Measurements from ENCODE around the gene PXDC1. TPM values are rescaled to one million over a fixed set of nuclear protein-coding genes. Genes with fewer than 3 reads are reported as not detected.
"Not testable (repeated sequence)": the region's sequence is repeated elsewhere in the genome, so short reads cannot be mapped to it uniquely, and the experiment has no call there.

The PXDC1 gene
- total and polyA plus RNA-seq, 4 donors, result 21.0 to 53.8 (median 43.3) TPM

DNA sequence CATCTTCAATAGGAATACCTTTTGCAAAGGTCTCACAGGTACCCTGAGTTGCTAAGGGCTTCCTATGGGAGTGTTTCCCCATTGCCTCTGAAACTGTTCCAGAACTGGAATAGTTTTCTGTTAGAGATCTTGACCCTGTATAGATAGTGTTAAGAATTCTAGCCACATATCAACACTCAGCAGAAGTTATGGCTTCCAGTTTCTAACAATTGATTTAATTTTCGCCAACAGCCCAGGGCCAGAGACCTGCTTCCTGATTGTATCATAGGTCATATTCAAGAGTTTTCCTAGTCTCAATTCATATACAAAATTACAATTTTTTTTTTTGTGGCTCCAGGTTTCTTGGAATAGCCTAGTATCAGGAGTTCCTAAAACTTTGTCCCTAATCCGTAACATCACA lies 61.0 kb downstream of the PXDC1 start:
- 91 to 93% methylated on average over 2 of the region's 2 CpGs for WGBS, 2 donors
- H3K27ac ChIP-seq (ENCODE audit: low read depth in 1 of 2, low read length in 1 of 2), result no peak overlapping the region

DNA sequence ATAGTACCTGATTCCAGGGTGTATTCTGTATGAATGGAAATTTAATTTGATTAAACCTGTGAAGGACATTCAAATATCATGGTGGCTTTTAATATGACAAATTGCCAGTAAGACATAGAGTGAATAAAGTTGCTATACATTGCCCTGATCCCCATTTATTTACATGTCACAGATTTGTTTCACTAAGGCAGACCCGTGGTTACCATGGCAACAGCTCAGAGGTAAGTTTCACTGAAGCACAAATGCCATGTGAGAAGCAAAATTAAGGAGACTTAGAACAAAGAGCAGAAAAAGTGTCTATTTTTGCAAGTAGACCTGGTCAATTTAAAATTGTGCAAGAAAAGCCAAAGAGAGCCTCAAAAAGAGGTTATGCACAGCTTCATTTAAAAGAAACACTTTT lies 63.7 kb downstream of the PXDC1 start:
- Histone ChIP-seq H3K4me1 (ENCODE audit: control insufficient read depth in 5 of 5, insufficient read depth in 5 of 5, low read length in 5 of 5) (no peaks in the 10 kb centered on the region), H3K27ac (ENCODE audit: low read depth in 1 of 2, low read length in 1 of 2) (no peak overlapping the region), H3K9ac (ENCODE audit: insufficient read depth in 1 of 2, low read length in 2 of 2) (no peak overlapping the region), H3K4me3 (no peak overlapping the region), H3K36me3 (ENCODE audit: control insufficient read depth in 4 of 4, insufficient read depth in 4 of 4, low read length in 4 of 4) (no peaks in the 10 kb centered on the region), H3K27me3 (ENCODE audit: control insufficient read depth in 3 of 3, insufficient read depth in 3 of 3, low read length in 2 of 3) (no peaks in the 10 kb centered on the region), H3K9me3 (ENCODE audit: control insufficient read depth in 4 of 4, insufficient read depth in 3 of 4, low read length in 3 of 4) (no peaks in the 10 kb centered on the region)
- DNase-seq (peak in 1 of 3 donors; percentile 10), ATAC-seq (ENCODE audit: insufficient read depth, low FRiP score) (no peak)
- 58 to 59% methylated on average over 1 of the region's 1 CpG for WGBS, 2 donors
- TF ChIP-seq, protein P1, sequence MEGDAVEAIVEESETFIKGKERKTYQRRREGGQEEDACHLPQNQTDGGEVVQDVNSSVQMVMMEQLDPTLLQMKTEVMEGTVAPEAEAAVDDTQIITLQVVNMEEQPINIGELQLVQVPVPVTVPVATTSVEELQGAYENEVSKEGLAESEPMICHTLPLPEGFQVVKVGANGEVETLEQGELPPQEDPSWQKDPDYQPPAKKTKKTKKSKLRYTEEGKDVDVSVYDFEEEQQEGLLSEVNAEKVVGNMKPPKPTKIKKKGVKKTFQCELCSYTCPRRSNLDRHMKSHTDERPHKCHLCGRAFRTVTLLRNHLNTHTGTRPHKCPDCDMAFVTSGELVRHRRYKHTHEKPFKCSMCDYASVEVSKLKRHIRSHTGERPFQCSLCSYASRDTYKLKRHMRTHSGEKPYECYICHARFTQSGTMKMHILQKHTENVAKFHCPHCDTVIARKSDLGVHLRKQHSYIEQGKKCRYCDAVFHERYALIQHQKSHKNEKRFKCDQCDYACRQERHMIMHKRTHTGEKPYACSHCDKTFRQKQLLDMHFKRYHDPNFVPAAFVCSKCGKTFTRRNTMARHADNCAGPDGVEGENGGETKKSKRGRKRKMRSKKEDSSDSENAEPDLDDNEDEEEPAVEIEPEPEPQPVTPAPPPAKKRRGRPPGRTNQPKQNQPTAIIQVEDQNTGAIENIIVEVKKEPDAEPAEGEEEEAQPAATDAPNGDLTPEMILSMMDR (IDR thresholded peaks at IDR 0.05; ENCODE audit: control extremely low read depth, extremely low read depth), result no peak

More for the DNA sequence above, 61.0 kb downstream of the PXDC1 start:
- no peak overlapping the region for H3K4me3 ChIP-seq
- no peaks in the 10 kb centered on the region for H3K9me3 ChIP-seq (ENCODE audit: control insufficient read depth in 4 of 4, insufficient read depth in 3 of 4, low read length in 3 of 4)
- no peak for ATAC-seq (ENCODE audit: insufficient read depth, low FRiP score)
- DNase-seq, result no peak
- H3K9ac ChIP-seq (ENCODE audit: insufficient read depth in 1 of 2, low read length in 2 of 2), result no peak overlapping the region
- H3K4me1 ChIP-seq (ENCODE audit: control insufficient read depth in 5 of 5, insufficient read depth in 5 of 5, low read length in 5 of 5), result no peaks in the 10 kb centered on the region
- TF ChIP-seq, protein P1 (IDR thresholded peaks at IDR 0.05; ENCODE audit: control extremely low read depth, extremely low read depth), result no peak
- no peaks in the 10 kb centered on the region for H3K27me3 ChIP-seq (ENCODE audit: control insufficient read depth in 3 of 3, insufficient read depth in 3 of 3, low read length in 2 of 3)
- H3K36me3 ChIP-seq (ENCODE audit: control insufficient read depth in 4 of 4, insufficient read depth in 4 of 4, low read length in 4 of 4), result no peaks in the 10 kb centered on the region

DNA sequence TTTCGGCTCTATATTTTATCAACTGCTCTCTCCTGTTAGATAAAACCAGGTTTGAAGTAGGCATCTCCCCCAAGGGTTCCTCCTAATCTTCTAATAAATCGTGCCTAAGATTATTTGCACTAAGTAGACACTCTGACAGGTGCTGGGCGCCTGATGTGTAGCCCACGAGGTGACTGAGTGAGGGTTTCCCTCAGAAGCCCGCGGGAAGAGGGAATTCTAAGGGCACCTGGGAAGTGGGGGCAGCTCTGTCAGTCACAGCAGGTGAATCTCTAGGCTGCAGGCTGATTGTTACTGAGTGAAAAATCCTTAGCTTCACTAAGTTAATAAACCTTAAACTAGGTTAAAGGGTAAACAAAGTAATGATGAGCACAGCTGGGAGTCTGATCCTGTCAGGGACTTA lies 68.2 kb downstream of the PXDC1 start:
- 76 to 80% methylated on average over 6 of the region's 6 CpGs for WGBS, 2 donors
- H3K9me3 ChIP-seq (ENCODE audit: control insufficient read depth in 4 of 4, insufficient read depth in 3 of 4, low read length in 3 of 4), result peaks cover 0 to 9% (median 0%) of the 10 kb centered on the region in 4 donors
- H3K9ac ChIP-seq (ENCODE audit: insufficient read depth in 1 of 2, low read length in 2 of 2), result no peak overlapping the region
- H3K4me3 ChIP-seq, result no peak overlapping the region
- no peaks in the 10 kb centered on the region for H3K27me3 ChIP-seq (ENCODE audit: control insufficient read depth in 3 of 3, insufficient read depth in 3 of 3, low read length in 2 of 3)
- ATAC-seq (ENCODE audit: insufficient read depth, low FRiP score) (no peak), DNase-seq (no peak)
- TF ChIP-seq, protein P1 (IDR thresholded peaks at IDR 0.05; ENCODE audit: control extremely low read depth, extremely low read depth), result no peak
- no peaks in the 10 kb centered on the region for H3K4me1 ChIP-seq (ENCODE audit: control insufficient read depth in 5 of 5, insufficient read depth in 5 of 5, low read length in 5 of 5)
- no peak overlapping the region for H3K27ac ChIP-seq (ENCODE audit: low read depth in 1 of 2, low read length in 1 of 2)
- no peaks in the 10 kb centered on the region for H3K36me3 ChIP-seq (ENCODE audit: control insufficient read depth in 4 of 4, insufficient read depth in 4 of 4, low read length in 4 of 4)

- no peaks in the 10 kb centered on the region for H3K27me3 ChIP-seq (ENCODE audit: control insufficient read depth in 3 of 3, insufficient read depth in 3 of 3, low read length in 2 of 3)
- no peak overlapping the region for H3K27ac ChIP-seq (ENCODE audit: low read depth in 1 of 2, low read length in 1 of 2)
- no peak overlapping the region for H3K9ac ChIP-seq (ENCODE audit: insufficient read depth in 1 of 2, low read length in 2 of 2)
- H3K4me1 ChIP-seq (ENCODE audit: control insufficient read depth in 5 of 5, insufficient read depth in 5 of 5, low read length in 5 of 5), result no peaks in the 10 kb centered on the region
- H3K36me3 ChIP-seq (ENCODE audit: control insufficient read depth in 4 of 4, insufficient read depth in 4 of 4, low read length in 4 of 4), result no peaks in the 10 kb centered on the region
- TF ChIP-seq, protein P1 (IDR thresholded peaks at IDR 0.05; ENCODE audit: control extremely low read depth, extremely low read depth), result no peak
- no peak overlapping the region for H3K4me3 ChIP-seq
- DNase-seq (no peak), ATAC-seq (ENCODE audit: insufficient read depth, low FRiP score) (no peak)
- 91 to 95% methylated on average over 4 of the region's 4 CpGs for WGBS, 2 donors
- peaks cover 0 to 13% (median 0%) of the 10 kb centered on the region in 4 donors for H3K9me3 ChIP-seq (ENCODE audit: control insufficient read depth in 4 of 4, insufficient read depth in 3 of 4, low read length in 3 of 4)
These were observed 72.6 kb downstream of the PXDC1 start for GRCh38 chr6:3678946-3679345.

GRCh38 chr6:3677751-3678150 lies 73.8 kb downstream of the PXDC1 start:
- not testable (repeated sequence) for H3K4me3 ChIP-seq; H3K27me3 ChIP-seq (ENCODE audit: control insufficient read depth in 3 of 3, insufficient read depth in 3 of 3, low read length in 2 of 3); H3K4me1 ChIP-seq (ENCODE audit: control insufficient read depth in 5 of 5, insufficient read depth in 5 of 5, low read length in 5 of 5); DNase-seq; H3K27ac ChIP-seq (ENCODE audit: low read depth in 1 of 2, low read length in 1 of 2); H3K36me3 ChIP-seq (ENCODE audit: control insufficient read depth in 4 of 4, insufficient read depth in 4 of 4, low read length in 4 of 4); H3K9ac ChIP-seq (ENCODE audit: insufficient read depth in 1 of 2, low read length in 2 of 2); ATAC-seq (ENCODE audit: insufficient read depth, low FRiP score)
- WGBS, 2 donors, result 92 to 96% methylated on average over 9 of the region's 9 CpGs
- H3K9me3 ChIP-seq (ENCODE audit: control insufficient read depth in 4 of 4, insufficient read depth in 3 of 4, low read length in 3 of 4), result peaks cover 0 to 13% (median 0%) of the 10 kb centered on the region in 4 donors

All from lung (tissue), 12 donors.